GM08714 (cell line): ENCODE results near the gene CCDC51.
A peak's percentile ranks its signal among the peaks of the same experiment; 100 is the strongest.

Experiments
- H3K4me3 ChIP-seq: fragments of 200-500 bp; sonication (Bioruptor generic); 2 replicates; pipeline ENCODE4 v1.5.1; 2014; ENCODE audit warnings: mild to moderate bottlenecking, low read length, inconsistent platforms
- ZNF274 ChIP-seq: IDR thresholded peaks from 2 replicates; pipeline ENCODE4 v1.6.1; 2012; ENCODE audit warnings: mild to moderate bottlenecking, low read depth, low read length

Gene CCDC51

DNA sequence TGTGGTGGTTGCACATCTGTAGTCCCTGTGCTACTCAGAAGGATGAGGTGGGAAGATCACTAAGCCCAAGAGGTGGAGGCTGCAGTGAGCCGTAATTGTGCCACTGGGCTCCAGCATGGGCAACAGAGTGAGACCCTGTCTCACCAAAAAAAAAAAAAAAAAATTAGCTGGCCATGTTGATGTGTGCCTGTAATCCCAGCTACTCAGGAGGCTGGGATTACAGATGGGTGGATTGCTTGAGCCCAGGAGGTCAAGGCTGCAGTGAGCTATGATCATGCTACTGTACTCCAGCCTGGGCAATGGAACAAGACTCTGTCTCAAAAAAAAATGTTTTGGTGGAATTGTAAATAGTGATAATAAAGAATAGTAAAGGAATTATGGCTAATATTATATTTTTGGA, 16.5 kb upstream of the CCDC51 start:
- no peak for TF ChIP-seq ZNF274

DNA sequence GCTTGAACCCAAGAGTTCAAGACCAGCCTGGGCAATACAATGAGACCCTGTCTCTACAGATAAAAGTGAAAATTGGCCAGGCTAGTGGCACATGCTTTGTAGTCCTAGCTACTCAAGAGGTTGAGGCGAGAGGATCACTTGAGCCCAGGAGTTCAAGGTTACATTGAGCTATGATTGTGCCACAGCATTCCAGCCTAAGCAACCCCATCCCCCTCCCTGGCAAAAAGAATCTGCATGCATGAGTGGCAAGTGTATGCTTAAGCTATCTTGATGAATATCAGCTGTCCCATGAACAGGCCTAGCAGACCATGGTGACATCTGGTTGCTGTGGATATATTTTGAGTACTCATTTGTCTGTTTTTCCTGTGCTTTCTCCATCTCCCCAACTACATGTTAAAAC, 11.4 kb upstream of the CCDC51 start:
- H3K4me3 ChIP-seq = no peak overlapping the region
- TF ChIP-seq ZNF274 = no peak

More for the DNA sequence above, 16.5 kb upstream of the CCDC51 start:
- H3K4me3 ChIP-seq = no peak overlapping the region

DNA sequence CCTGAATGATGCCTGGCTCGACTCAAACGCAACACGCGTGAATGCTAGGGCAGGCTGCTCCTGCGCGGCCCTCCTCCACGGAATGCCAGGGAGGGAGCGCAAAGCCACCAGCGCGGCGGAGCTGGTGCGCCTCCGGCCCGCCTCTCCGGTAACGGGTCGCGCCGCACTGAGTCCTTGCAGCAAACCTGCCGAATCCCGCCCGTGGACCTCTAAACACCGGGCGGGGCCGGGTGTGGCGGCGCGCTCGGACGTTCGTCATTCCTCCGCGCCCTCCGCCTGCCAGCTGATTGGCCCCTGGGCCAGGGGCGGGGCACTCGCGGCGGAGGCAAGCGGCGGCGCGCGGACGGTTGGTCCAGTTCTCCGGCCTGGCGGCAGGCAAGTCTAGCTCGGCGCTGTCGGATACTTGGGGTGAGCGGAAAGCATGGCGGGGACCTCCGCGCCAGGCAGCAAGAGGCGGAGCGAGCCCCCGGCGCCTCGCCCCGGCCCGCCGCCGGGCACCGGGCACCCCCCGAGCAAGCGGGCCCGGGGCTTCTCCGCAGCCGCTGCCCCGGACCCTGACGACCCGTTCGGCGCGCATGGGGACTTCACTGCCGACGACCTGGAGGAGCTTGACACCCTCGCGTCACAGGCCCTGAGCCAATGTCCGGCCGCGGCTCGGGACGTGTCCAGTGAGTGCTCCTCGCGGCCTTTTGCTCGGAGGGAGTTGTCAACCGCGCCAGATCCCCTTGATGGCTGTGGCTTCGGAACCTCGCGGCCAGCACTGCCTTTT, 6.7 kb upstream of the CCDC51 start, which contains the start of gene ATRIP:
TSS of gene ATRIP (plus strand) at position 313 of the 769 bp plus-strand sequence. CDS start at position 422, 109 bp downstream.
- TF ChIP-seq ZNF274 = no peak
- H3K4me3 ChIP-seq = peak within 1 kb of the TSS; percentile 88

DNA sequence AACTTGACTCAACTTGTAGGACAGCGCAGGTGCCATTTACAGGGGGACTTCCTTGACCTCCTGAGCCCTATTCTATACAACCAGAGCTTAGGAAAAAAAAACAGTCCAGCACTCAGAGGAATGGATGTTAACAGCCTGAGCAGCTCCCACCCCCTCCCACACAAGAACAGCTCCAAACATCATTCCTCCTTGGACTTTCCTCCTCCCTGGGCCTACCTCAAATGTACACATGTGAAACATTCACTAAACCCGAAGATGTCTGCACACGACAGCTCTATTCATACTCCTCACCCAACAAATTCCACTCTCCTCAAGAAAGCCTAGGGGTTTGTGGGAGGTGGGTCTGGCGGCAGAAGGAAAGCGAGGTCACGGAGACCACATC, 6.1 kb upstream of the CCDC51 start:
- peak overlapping the region; percentile 88 for H3K4me3 ChIP-seq
- no peak for TF ChIP-seq ZNF274

DNA sequence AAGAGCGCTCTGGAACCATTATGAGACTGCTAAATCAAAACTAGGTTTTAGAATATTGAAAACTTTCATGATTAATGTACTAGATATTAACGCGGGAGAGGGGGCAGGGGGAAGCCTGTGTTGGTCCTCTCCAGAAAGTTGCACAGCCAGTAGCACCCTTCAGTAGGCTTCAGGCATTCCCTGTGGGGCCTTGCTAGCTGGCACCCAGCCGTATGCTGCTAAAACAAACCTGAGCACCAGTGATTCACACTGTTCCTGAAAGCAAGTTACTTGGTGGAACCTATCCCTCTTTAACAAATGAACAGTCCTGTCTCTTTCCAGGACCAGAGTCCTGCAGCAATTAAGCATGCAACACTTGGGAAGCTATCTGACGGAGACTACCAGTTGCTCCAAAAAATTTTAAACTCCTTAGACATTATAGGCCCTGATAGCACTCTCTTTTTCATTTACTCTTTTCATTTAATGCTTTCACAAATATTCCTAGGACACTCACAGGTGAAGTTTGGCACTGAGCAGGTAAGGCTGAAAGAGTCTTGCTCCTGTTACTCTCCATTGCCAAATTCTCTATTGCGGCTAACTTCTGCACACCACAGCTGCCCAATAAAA, 5.5 kb upstream of the CCDC51 start:
- peak overlapping the region; percentile 88; the same call in 1 of the 2 replicates for H3K4me3 ChIP-seq
- no peak for TF ChIP-seq ZNF274

DNA sequence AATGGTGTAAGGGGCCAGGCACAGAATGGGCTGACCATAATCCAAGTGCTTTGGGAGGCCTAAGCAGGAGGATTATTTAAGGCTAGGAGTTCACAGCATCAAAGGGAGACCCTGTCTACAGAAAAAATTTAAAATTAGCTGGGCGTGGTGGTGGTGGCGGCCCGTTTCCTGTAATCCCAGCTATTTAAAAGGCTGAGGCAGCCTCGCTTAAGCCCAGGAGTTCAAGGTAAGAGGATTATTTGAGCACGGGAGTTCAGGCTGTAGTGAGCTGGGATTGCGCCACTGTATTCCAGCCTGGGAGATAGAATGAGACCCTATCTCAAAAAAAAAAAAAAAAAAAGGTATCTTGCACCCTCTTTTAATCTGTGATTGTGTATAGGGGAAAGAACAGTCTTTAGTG, 2.0 kb upstream of the CCDC51 start:
- TF ChIP-seq ZNF274 = no peak

DNA sequence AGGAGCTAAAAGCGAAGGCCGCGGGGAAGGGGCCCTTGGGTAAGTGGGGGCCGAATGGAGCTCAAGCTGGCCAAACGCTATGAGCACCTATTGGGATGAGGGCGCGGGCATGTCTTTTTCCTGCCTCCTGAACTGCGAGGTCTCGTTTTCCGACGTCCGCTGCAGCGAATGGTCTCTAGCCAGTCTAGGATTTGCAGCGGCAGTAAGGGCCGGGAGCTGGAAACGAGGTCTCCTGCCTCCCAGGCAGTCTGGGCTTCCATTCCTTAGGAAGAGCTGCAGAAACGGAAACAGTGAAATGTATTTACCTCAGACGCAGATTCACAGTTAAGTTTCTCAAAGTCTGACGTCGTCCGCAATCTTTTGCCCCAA, 655 bp upstream of the CCDC51 start:
- peak overlapping the region; percentile 98 for H3K4me3 ChIP-seq
- TF ChIP-seq ZNF274 = no peak

More for the DNA sequence above, 2.0 kb upstream of the CCDC51 start:
- peak overlapping the region; percentile 98; the same call in 1 of the 2 replicates for H3K4me3 ChIP-seq

DNA sequence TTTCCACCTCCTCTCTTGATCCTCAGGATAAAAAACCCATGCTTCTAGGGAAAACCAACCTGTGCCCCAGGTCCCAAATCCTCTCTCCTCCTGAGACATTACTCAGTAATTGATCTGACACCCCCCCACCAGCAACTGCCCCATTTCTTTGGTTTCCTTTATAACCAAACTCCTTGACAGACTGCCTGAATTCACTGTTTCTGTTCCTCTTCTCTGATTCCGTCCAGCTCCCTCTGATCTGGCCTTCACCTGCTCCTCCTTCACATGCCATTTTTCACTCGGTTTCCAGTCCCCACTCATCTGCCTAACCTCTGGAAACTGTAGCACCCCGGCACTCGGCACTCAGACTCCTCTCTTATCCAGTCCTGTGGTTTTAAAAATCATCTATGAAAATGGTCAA, 2.1 kb downstream of the CCDC51 start:
- no peak overlapping the region for H3K4me3 ChIP-seq
- no peak for TF ChIP-seq ZNF274

DNA sequence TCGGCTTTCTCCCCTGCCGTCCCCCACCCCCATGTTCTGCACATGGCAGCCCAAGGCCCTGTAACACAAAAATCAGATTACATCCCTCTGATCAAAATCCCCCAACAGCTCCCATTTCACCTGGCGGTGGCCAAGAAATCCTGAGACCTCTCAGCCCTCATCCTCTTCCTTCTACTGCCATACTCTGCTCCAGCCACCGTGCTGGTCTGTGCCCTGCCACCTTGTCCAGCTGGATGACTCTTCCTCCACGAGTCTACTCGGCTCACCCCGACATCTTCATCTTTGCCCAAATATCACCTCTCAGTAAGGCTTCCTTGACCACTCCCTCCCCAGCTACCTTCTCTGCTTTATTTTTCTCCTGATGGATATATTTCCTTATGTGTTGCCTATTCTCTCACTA, 3.1 kb downstream of the CCDC51 start:
- TF ChIP-seq ZNF274 = no peak
- no peak overlapping the region for H3K4me3 ChIP-seq

DNA sequence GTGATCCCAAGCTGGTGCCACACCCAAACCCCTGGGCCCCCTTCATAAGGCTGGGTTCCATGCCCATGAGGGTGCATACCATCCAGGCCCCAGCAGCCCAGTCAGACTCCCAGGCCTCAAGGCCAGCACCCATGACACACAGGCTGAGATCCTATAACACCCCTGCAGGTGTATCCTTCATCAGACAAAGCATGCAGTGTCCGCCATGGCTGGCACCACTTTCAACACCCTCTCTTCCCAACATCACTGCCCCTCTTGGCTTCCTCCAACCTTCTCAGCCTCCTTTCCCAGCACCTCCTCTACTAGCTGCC, 3.5 kb downstream of the CCDC51 start:
- no peak overlapping the region for H3K4me3 ChIP-seq
- TF ChIP-seq ZNF274 = no peak

DNA sequence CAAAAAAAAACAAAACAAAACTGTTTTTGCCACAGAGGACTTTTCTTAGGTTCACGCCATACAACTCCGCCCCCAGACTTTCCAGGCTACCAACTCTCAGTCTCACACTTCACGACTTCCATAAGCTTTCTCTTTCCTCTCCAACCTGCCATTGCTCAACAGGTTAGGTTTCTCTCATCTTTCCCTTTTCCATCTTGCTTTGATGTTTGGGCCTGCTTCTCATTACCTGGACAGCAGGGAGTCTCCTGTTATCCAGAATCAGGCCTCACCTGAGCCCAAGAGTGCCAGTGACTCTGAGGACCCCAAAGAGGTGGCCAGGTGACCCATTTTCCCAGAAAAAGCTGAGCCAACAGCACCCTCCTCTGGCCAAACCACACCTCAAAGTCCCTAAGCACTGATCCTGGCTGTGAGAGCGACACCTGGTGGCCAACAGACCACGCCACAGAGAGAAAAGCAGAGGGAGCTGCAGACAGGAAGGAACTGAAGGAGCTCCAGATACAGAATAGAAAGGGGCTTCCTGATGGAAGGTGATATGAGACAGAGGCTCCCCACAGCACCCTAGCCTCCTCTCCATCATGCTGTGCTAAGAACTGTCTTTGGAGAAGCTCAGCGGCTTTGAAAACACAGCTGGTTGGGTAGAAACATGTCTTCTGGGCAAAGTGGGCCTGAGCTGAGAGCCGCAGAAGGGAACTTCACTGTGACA, 4.0 kb downstream of the CCDC51 start:
- TF ChIP-seq ZNF274 = no peak

DNA sequence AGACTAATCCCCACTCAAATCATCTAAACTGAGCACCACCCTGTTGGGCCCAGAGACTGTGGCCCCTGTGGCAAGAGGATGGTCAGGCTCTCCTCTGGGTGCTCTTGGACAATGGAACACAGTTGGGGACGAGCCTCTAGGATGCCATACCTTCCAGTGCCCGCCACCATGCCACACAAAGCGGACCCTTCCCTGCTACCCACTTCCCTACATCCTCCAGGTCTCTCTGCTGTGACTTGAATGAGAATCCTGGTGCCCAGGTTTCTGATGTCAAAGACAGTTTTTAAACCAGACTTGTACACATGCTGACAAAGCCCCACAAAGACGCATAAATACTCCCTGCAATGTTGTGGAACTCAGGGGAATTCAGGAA, 4.7 kb downstream of the CCDC51 start:
- no peak overlapping the region for H3K4me3 ChIP-seq
- no peak for TF ChIP-seq ZNF274

More for the DNA sequence above, 4.0 kb downstream of the CCDC51 start:
- H3K4me3 ChIP-seq = no peak overlapping the region

DNA sequence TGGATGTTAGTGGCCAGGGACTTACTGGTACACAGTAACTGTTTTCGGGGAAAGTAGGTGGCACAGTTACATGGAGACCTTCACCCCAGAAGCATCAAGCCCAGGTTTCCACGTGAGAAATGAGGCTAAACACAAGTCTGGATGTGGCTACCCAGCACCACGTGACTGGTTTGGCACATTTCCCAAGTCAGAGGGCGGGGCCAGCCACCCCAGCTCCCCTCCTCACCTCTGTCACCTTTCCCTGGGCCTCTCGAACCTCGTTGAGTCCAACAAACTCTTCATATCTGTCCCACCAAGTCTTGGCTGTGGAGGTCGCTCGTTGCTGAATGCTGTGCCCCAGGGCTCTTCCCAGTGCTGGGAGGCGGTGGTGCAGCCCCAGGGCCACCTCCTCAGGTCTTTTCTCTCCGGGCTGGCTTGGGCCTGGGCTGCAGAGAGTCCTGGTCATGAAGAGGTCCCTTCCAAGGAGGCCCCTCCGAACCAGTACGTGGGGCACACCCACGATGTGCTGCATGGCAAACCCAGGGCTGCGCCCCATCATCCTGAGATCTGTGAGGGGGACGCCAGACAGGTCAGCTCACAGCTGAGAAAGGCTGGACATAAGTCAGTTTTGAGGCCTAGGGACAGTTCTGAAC, 5.2 kb downstream of the CCDC51 start:
- no peak overlapping the region for H3K4me3 ChIP-seq
- TF ChIP-seq ZNF274 = no peak

DNA sequence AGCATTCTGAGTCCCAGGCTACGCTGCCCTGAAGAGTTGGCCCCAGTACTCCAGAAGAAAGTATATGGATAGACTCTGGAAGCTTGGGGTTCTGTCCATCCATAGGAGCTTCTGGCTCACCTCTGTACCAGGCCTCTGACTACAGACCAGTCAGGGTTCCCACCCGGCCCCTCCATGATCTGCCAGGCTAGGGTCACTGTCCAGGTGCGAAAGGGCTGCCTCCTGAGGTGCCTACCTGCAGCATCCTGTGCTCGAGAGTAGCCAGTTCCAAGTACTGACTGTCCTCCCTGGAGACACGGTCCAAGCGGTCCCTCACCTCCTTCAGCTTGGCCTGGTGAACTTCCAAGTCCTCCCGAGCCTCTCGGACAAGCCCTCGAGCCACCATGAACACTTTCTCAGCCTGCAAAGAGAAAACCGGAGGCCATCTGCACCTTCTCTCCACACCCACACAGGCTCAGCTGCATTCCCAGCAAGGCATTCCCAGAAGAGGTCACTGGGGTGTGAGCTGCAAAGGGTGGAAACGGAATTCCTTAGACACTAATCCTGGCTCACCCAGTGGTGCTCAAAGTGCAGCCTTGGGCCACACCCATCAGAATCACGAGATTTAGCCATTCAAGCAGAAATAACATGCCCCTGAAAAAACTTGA, 6.3 kb downstream of the CCDC51 start:
- H3K4me3 ChIP-seq = no peak overlapping the region

More for the DNA sequence above, 6.3 kb downstream of the CCDC51 start:
- TF ChIP-seq ZNF274 = no peak
